HCT116 (cell line): ENCODE measurements around the gene GZMH. TPM values are rescaled to one million over a fixed set of nuclear protein-coding genes. Genes with fewer than 3 reads are reported as not detected.

Experiments
- ATAC-seq: fragments of 200-7000 bp; cut with Tn5 transposase; 2 replicates; pipeline ENCODE4 v1.9.1; 2020; ENCODE audit warnings: mild to moderate bottlenecking, moderate library complexity
- BruUV-seq: library from RNA; stranded (reverse); fragments of 400-500 nt; replicated peaks from 2 replicates; lab custom pipeline; 2021; lab: Mats Ljungman, UMichigan
- CTCF ChIA-PET: fragments of 300-600 bp; sonication (Branson Sonifier 250); formaldehyde crosslinking; loops from one replicate; lab custom pipeline; 2021; ENCODE audit warnings: antibody characterized with exemption; lab: Charles Lee
- POLR2A ChIA-PET: fragments of 300-600, 350-600 bp; sonication (Branson Sonifier 250); formaldehyde crosslinking; loops from one replicate; lab custom pipeline; 2021; ENCODE audit warnings: antibody characterized with exemption; lab: Charles Lee
- RAD21 ChIA-PET, 2 experiments: fragments of 300-600 bp; sonication (Branson Sonifier 250); formaldehyde crosslinking; loops; one replicate each; lab custom pipeline; 2023; ENCODE audit warnings: low total read pairs in 2 of 2; ENCODE audit not compliant: uncharacterized antibody in 2 of 2, unreplicated experiment in 2 of 2, low non-redundant PET in 1 of 2; lab: Charles Lee
- DNase-seq: peaks from one replicate; pipeline ENCODE4 v3.0.0-alpha.2; 2010; ENCODE audit warnings: low read depth, low spot score
- H2AFZ ChIP-seq: fragments of 200-600 bp; shearing (Covaris generic), sonication (generic); 2 replicates; pipeline ENCODE4 v1.6.1; 2017; ENCODE audit warnings: low read depth, mixed run types, mixed read lengths, antibody characterized with exemption, low read length; ENCODE audit not compliant: poor library complexity, severe bottlenecking
- H3K27ac ChIP-seq: 2 replicates; pipeline ENCODE4 v1.5.1; 2012; ENCODE audit warnings: low read depth, low read length
- H3K27me3 ChIP-seq: fragments of 200-600 bp; sonication (generic); 2 replicates; pipeline ENCODE4 v1.6.1; 2016; ENCODE audit warnings: mixed run types, low read length, mixed read lengths; ENCODE audit not compliant: insufficient read depth
- H3K36me3 ChIP-seq, 2 experiments: fragments of 200-500 bp in 1 of 2; fragments of 200-600 bp in 1 of 2; sonication (Bioruptor generic) in 1 of 2; sonication (generic) in 1 of 2; 2 replicates each; pipeline versions ENCODE4 v1.5.1 to v1.6.1; 2014 to 2016; ENCODE audit warnings: low read length in 2 of 2, inconsistent platforms in 1 of 2, mixed read lengths in 1 of 2, mixed run types in 1 of 2; ENCODE audit not compliant: insufficient read depth in 2 of 2, control insufficient read depth in 1 of 2
- H3K4me1 ChIP-seq, 2 experiments: fragments of 200-600 bp in 1 of 2; sonication (generic) in 1 of 2; 2 replicates each; pipeline versions ENCODE4 v1.5.1 to v1.6.1; 2012 to 2017; ENCODE audit warnings: low read length in 2 of 2, inconsistent platforms in 1 of 2, mild to moderate bottlenecking in 1 of 2, mixed read lengths in 1 of 2, mixed run types in 1 of 2, moderate library complexity in 1 of 2; ENCODE audit not compliant: insufficient read depth in 2 of 2, control insufficient read depth in 1 of 2
- H3K4me2 ChIP-seq: fragments of 200-600 bp; sonication (generic); 2 replicates; pipeline ENCODE4 v1.6.1; 2017; ENCODE audit warnings: mixed run types, low read length, mixed read lengths
- H3K4me3 ChIP-seq, 2 experiments: fragments of 200-600 bp in 1 of 2; sonication (generic) in 1 of 2; replicated peaks in 1 of 2; 2 replicates each; pipeline ENCODE4 v1.5.1; 2011 to 2016; ENCODE audit warnings: low read length in 2 of 2, control low read depth in 1 of 2, low read depth in 1 of 2, mild to moderate bottlenecking in 1 of 2, mixed read lengths in 1 of 2, mixed run types in 1 of 2
- H3K79me2 ChIP-seq: fragments of 200-600 bp; sonication (generic); 2 replicates; pipeline ENCODE4 v1.6.1; 2017; ENCODE audit warnings: mild to moderate bottlenecking, mixed run types, low read length, moderate library complexity, mixed read lengths; ENCODE audit not compliant: insufficient read depth
- H3K9ac ChIP-seq: fragments of 200-600 bp; sonication (generic); 2 replicates; pipeline ENCODE4 v1.6.1; 2016; ENCODE audit warnings: low read length, mixed read lengths
- H3K9me2 ChIP-seq: fragments of 200-600 bp; sonication (generic), shearing (Covaris generic); 2 replicates; pipeline ENCODE4 v1.6.1; 2017; ENCODE audit warnings: mixed run types, mild to moderate bottlenecking, moderate library complexity; ENCODE audit not compliant: insufficient read depth
- H3K9me3 ChIP-seq, 2 experiments: fragments of 200-500 bp in 1 of 2; fragments of 200-600 bp in 1 of 2; sonication (Bioruptor generic) in 1 of 2; sonication (generic) in 1 of 2; 2 replicates each; pipeline ENCODE4 v1.6.1; 2014 to 2017; ENCODE audit warnings: low read length in 2 of 2, mixed read lengths in 2 of 2, inconsistent platforms in 1 of 2, low read depth in 1 of 2, mild to moderate bottlenecking in 1 of 2, mixed run types in 1 of 2, moderate library complexity in 1 of 2; ENCODE audit not compliant: control insufficient read depth in 1 of 2, insufficient read depth in 1 of 2
- H4K20me1 ChIP-seq: fragments of 200-600 bp; sonication (generic), shearing (Covaris generic); 2 replicates; pipeline ENCODE4 v1.6.1; 2017; ENCODE audit warnings: mixed run types, mild to moderate bottlenecking, moderate library complexity; ENCODE audit not compliant: insufficient read depth
- ATF3 ChIP-seq: IDR thresholded peaks from 2 replicates; pipeline ENCODE4 v1.6.1; 2012
- CEBPB ChIP-seq: IDR thresholded peaks from 2 replicates; pipeline ENCODE4 v1.6.1; 2012; ENCODE audit warnings: low read depth
- CTCF ChIP-seq, 3 experiments: fragments of 200-600 bp in 1 of 3; sonication (generic) in 1 of 3; IDR thresholded peaks in 2 of 3; conservative IDR thresholded peaks in 1 of 3; 2 replicates each; pipeline ENCODE4 v1.5.1; 2012 to 2017; ENCODE audit warnings: low read depth in 2 of 3, low read length in 2 of 3, antibody characterized with exemption in 1 of 3, borderline replicate concordance in 1 of 3, control low read depth in 1 of 3, mild to moderate bottlenecking in 1 of 3, mixed read lengths in 1 of 3, mixed run types in 1 of 3, moderate library complexity in 1 of 3; ENCODE audit not compliant: insufficient read depth in 1 of 3
- EGR1 ChIP-seq: IDR thresholded peaks from 2 replicates; pipeline ENCODE4 v1.6.1; 2012; ENCODE audit warnings: low read depth
- ELF1 ChIP-seq: IDR thresholded peaks from 2 replicates; pipeline ENCODE4 v1.6.1; 2012; ENCODE audit warnings: low read depth, borderline replicate concordance
- EZH2 ChIP-seq: fragments of 200-600 bp; sonication (generic); IDR thresholded peaks from 2 replicates; pipeline ENCODE4 v1.6.1; 2017; ENCODE audit warnings: antibody characterized with exemption, mixed run types
- EZH2phosphoT487 ChIP-seq: fragments of 200-600 bp; IDR thresholded peaks from 2 replicates; pipeline ENCODE4 v1.6.1; 2018; ENCODE audit warnings: antibody characterized with exemption, borderline replicate concordance
- FOSL1 ChIP-seq: IDR thresholded peaks from 2 replicates; pipeline ENCODE4 v1.6.1; 2012; ENCODE audit warnings: low read depth
- JUND ChIP-seq: IDR thresholded peaks from 2 replicates; pipeline ENCODE4 v1.6.1; 2012
- MAX ChIP-seq: IDR thresholded peaks from 2 replicates; pipeline ENCODE4 v1.6.1; 2012
- POLR2A ChIP-seq: IDR thresholded peaks from 2 replicates; pipeline ENCODE4 v1.7.0; 2011; ENCODE audit warnings: borderline replicate concordance; ENCODE audit not compliant: insufficient read depth, insufficient read length; ENCODE audit errors: extremely low read depth
- POLR2AphosphoS5 ChIP-seq: IDR thresholded peaks from 2 replicates; pipeline ENCODE4 v1.6.1; 2011; ENCODE audit warnings: mild to moderate bottlenecking, low read depth, low read length, moderate library complexity
- RAD21 ChIP-seq: IDR thresholded peaks from 2 replicates; pipeline ENCODE4 v1.6.1; 2012; ENCODE audit warnings: low read depth, mild to moderate bottlenecking
- REST ChIP-seq: IDR thresholded peaks from 2 replicates; pipeline ENCODE4 v1.6.1; 2012; ENCODE audit warnings: low read depth
- SIN3A ChIP-seq: IDR thresholded peaks from 2 replicates; pipeline ENCODE4 v1.6.1; 2012; ENCODE audit warnings: low read depth
- TCF7L2 ChIP-seq: IDR thresholded peaks from 2 replicates; pipeline ENCODE4 v1.7.0; 2011; ENCODE audit warnings: borderline replicate concordance, inconsistent platforms; ENCODE audit not compliant: insufficient read depth, insufficient read length; ENCODE audit errors: extremely low read depth
- YY1 ChIP-seq: IDR thresholded peaks from 2 replicates; pipeline ENCODE4 v1.6.1; 2011; ENCODE audit warnings: low read length, low read depth, moderate library complexity, mild to moderate bottlenecking; ENCODE audit not compliant: insufficient replicate concordance; ENCODE audit errors: extremely low read depth
- ZBTB33 ChIP-seq: IDR thresholded peaks from 2 replicates; pipeline ENCODE4 v1.6.1; 2011; ENCODE audit warnings: mild to moderate bottlenecking, low read length, moderate library complexity; ENCODE audit not compliant: insufficient replicate concordance; ENCODE audit errors: extremely low read depth
- ZFX ChIP-seq: fragments of 450-650 bp; IDR thresholded peaks from 2 replicates; pipeline ENCODE4 v1.6.1; 2017
- ZNF274 ChIP-seq: fragments of 200-500 bp; sonication (Bioruptor generic); IDR thresholded peaks from 2 replicates; pipeline ENCODE4 v1.6.1; 2014; ENCODE audit warnings: mild to moderate bottlenecking, low read depth, low read length, inconsistent platforms
- intact Hi-C: fragments of 100-400 bp; cut with micrococcal nuclease; formaldehyde crosslinking; loops from 2 replicates; pipeline ENCODE4 v1.10.0; 2022
- total RNA-seq: library from RNA; stranded (reverse); gene quantifications from one replicate; pipeline ENCODE4 v1.2.1, GENCODE V29; 2021; ENCODE audit not compliant: unreplicated experiment

The GZMH gene
- total RNA-seq, 1 experiment from 2014 or later = not detected

GRCh38 chr14:24566318-24566717 lies 43.2 kb downstream of the GZMH start:
- intact Hi-C loops = no loop called here
- no peak overlapping the region for H3K4me3 ChIP-seq
- TF ChIP-seq CEBPB = no peak
- TF ChIP-seq ATF3 = no peak
- no peak for TF ChIP-seq POLR2A
- TF ChIP-seq ZFX = no peak
- no peak for TF ChIP-seq EZH2
- TF ChIP-seq ZNF274 = no peak
- no peak for TF ChIP-seq JUND
- TF ChIP-seq YY1 = no peak
- no peak for TF ChIP-seq TCF7L2
- no peak for TF ChIP-seq EZH2phosphoT487
- no peak for TF ChIP-seq ZBTB33
- no peak for TF ChIP-seq ELF1
- TF ChIP-seq RAD21 = no peak
- no peak for TF ChIP-seq FOSL1
- no peak for TF ChIP-seq EGR1
- TF ChIP-seq MAX = no peak
- no peak for TF ChIP-seq SIN3A
- TF ChIP-seq POLR2AphosphoS5 = no peak
- TF ChIP-seq REST = no peak
- TF ChIP-seq CTCF (IDR thresholded peaks at IDR 0.05 in 2 of 3, conservative IDR thresholded peaks at IDR 0.05 in 1 of 3; ENCODE audit: borderline replicate concordance in 1 of 3, insufficient read depth in 1 of 3, low read depth in 2 of 3, low read length in 2 of 3) = no peak
- DNase-seq = no peak
- H3K79me2 ChIP-seq = no peaks in the 10 kb centered on the region
- H3K9ac ChIP-seq = no peak overlapping the region
- no peaks in the 10 kb centered on the region for H3K27me3 ChIP-seq
- H3K36me3 ChIP-seq = no peaks in the 10 kb centered on the region
- H3K27ac ChIP-seq = no peak overlapping the region
- no peak overlapping the region for H2AFZ ChIP-seq
- no peak overlapping the region for H3K4me2 ChIP-seq
- RAD21 ChIA-PET = no interaction called here
- no peak for ATAC-seq
- no peaks in the 10 kb centered on the region for H3K4me1 ChIP-seq
- no TSS peak for BruUV-seq
- H4K20me1 ChIP-seq = no peaks in the 10 kb centered on the region
- no peaks in the 10 kb centered on the region for H3K9me2 ChIP-seq
- CTCF ChIA-PET = no interaction called here
- POLR2A ChIA-PET = no interaction called here
- H3K9me3 ChIP-seq = no peaks in the 10 kb centered on the region
